Sigmoid colon (tissue), 4 donors: Measurements from ENCODE around the gene TRAFD1.

ENCODE experiments used
- EP300 ChIP-seq, 4 donors: sonication (generic); formaldehyde crosslinking; IDR thresholded peaks; one replicate each; pipeline ENCODE4 v1.6.1; 2017; ENCODE audit warnings: antibody characterized with exemption in 4 of 4
- POLR2A ChIP-seq, 2 donors: fragments of 450-650 bp; IDR thresholded peaks; one replicate each; pipeline ENCODE4 v1.6.1; 2016; ENCODE audit warnings: antibody characterized with exemption in 2 of 2, mild to moderate bottlenecking in 2 of 2, moderate library complexity in 2 of 2
- POLR2AphosphoS5 ChIP-seq, 4 donors: sonication (generic); formaldehyde crosslinking; IDR thresholded peaks; one replicate each; pipeline ENCODE4 v1.6.1; 2017; ENCODE audit warnings: antibody characterized with exemption in 4 of 4
- TF ChIP-seq, protein P1 (sequence below), 4 experiments: fragments of 450-650 bp in 3 of 4; fragments of 200-600 bp in 1 of 4; IDR thresholded peaks; one replicate each; pipeline ENCODE4 v1.5.1; 2016 to 2019; ENCODE audit warnings: antibody characterized with exemption in 4 of 4, mild to moderate bottlenecking in 3 of 4, moderate library complexity in 2 of 4

GRCh38 chr12:112153893-112154219 is 28.5 kb downstream of the TRAFD1 start:
- TF ChIP-seq, protein P1, sequence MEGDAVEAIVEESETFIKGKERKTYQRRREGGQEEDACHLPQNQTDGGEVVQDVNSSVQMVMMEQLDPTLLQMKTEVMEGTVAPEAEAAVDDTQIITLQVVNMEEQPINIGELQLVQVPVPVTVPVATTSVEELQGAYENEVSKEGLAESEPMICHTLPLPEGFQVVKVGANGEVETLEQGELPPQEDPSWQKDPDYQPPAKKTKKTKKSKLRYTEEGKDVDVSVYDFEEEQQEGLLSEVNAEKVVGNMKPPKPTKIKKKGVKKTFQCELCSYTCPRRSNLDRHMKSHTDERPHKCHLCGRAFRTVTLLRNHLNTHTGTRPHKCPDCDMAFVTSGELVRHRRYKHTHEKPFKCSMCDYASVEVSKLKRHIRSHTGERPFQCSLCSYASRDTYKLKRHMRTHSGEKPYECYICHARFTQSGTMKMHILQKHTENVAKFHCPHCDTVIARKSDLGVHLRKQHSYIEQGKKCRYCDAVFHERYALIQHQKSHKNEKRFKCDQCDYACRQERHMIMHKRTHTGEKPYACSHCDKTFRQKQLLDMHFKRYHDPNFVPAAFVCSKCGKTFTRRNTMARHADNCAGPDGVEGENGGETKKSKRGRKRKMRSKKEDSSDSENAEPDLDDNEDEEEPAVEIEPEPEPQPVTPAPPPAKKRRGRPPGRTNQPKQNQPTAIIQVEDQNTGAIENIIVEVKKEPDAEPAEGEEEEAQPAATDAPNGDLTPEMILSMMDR (IDR thresholded peaks at IDR 0.05) = no peak
- TF ChIP-seq EP300 (IDR thresholded peaks at IDR 0.05) (no peak), POLR2AphosphoS5 (IDR thresholded peaks at IDR 0.05) (no peak), POLR2A (IDR thresholded peaks at IDR 0.05) (no peak)
